Glutamatergic neuron (in vitro differentiated cells): Measurements from ENCODE around the gene TFIP11. TPM values are rescaled to one million over a fixed set of nuclear protein-coding genes. Genes with fewer than 3 reads are reported as not detected.

Experiments
- DNase-seq: peaks from one replicate; pipeline ENCODE4 v3.0.0; 2022
- H3K27ac Mint-ChIP-seq: one replicate; pipeline ENCODE4 v1.8.0; 2020; ENCODE audit warnings: mild to moderate bottlenecking, mixed read lengths, inconsistent platforms; ENCODE audit not compliant: unreplicated experiment
- H3K27me3 Mint-ChIP-seq: one replicate; pipeline ENCODE4 v1.8.0; 2020; ENCODE audit warnings: mild to moderate bottlenecking, moderate library complexity, mixed read lengths, inconsistent platforms; ENCODE audit not compliant: unreplicated experiment
- H3K36me3 Mint-ChIP-seq: one replicate; pipeline ENCODE4 v1.8.0; 2020; ENCODE audit warnings: mild to moderate bottlenecking, mixed read lengths, inconsistent platforms; ENCODE audit not compliant: unreplicated experiment
- H3K4me1 Mint-ChIP-seq: one replicate; pipeline ENCODE4 v1.8.0; 2020; ENCODE audit warnings: mild to moderate bottlenecking, low read depth, mixed read lengths, inconsistent platforms; ENCODE audit not compliant: unreplicated experiment
- H3K4me3 Mint-ChIP-seq: one replicate; pipeline ENCODE4 v1.8.0; 2020; ENCODE audit warnings: mild to moderate bottlenecking, mixed read lengths, inconsistent platforms; ENCODE audit not compliant: unreplicated experiment
- H3K9me3 Mint-ChIP-seq: one replicate; pipeline ENCODE4 v1.8.0; 2020; ENCODE audit warnings: mild to moderate bottlenecking, moderate library complexity, mixed read lengths, inconsistent platforms; ENCODE audit not compliant: unreplicated experiment
- total RNA-seq: library from RNA; stranded (reverse); fragmentation: NEBNext Ultra II Directional; extraction: Animal tissue kit (Norgen Biotek cat#: 25700); gene quantifications from one replicate; pipeline ENCODE4 v1.2.1, GENCODE V29; 2021; ENCODE audit not compliant: unreplicated experiment
- TF ChIP-seq, protein P1 (sequence below): fragments of 200-600 bp; sonication (generic); IDR thresholded peaks from one replicate; pipeline ENCODE4 v1.5.0; 2021; ENCODE audit not compliant: partially characterized antibody, unreplicated experiment

TFIP11 gene
- total RNA-seq, 1 donor from 2014 or later: 39.9 TPM

DNA sequence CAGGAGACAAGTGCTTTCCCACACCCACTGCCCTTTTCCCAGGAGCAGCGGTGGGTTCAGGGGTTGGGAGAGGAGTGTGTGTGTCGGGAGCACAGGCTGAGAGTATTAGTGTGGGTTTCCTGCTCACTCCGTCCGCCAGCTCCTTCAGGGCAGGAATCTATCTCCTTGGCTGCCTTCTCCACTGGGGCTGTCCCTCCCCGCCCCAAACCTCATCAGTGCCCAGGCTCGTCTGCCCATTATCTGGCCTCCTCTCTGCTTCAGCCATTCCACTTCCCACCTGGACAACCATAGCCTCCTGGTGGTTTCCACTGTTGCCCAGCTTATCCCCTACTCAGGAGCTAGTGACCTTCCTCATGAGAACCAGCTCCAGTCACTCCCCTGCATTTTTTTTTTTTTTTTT lies 63.3 kb downstream of the TFIP11 start:
- Mint-ChIP-seq H3K36me3 (no peaks in the 10 kb centered on the region), H3K4me3 (no peak overlapping the region), H3K27ac (no peak overlapping the region), H3K4me1 (peaks cover 62% of the 10 kb centered on the region), H3K27me3 (peaks cover 19% of the 10 kb centered on the region), H3K9me3 (peaks cover 15% of the 10 kb centered on the region)
- no peak for DNase-seq
- TF ChIP-seq, protein P1, sequence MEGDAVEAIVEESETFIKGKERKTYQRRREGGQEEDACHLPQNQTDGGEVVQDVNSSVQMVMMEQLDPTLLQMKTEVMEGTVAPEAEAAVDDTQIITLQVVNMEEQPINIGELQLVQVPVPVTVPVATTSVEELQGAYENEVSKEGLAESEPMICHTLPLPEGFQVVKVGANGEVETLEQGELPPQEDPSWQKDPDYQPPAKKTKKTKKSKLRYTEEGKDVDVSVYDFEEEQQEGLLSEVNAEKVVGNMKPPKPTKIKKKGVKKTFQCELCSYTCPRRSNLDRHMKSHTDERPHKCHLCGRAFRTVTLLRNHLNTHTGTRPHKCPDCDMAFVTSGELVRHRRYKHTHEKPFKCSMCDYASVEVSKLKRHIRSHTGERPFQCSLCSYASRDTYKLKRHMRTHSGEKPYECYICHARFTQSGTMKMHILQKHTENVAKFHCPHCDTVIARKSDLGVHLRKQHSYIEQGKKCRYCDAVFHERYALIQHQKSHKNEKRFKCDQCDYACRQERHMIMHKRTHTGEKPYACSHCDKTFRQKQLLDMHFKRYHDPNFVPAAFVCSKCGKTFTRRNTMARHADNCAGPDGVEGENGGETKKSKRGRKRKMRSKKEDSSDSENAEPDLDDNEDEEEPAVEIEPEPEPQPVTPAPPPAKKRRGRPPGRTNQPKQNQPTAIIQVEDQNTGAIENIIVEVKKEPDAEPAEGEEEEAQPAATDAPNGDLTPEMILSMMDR: no peak

GRCh38 chr22:26448334-26448733 lies 63.9 kb downstream of the TFIP11 start:
- H3K4me3 Mint-ChIP-seq: peak overlapping the region; percentile 18

GRCh38 chr22:26447584-26448329 lies 64.5 kb downstream of the TFIP11 start:
- TF ChIP-seq, protein P1: no peak
- H3K4me1 Mint-ChIP-seq: peaks cover 63% of the 10 kb centered on the region
- no peaks in the 10 kb centered on the region for H3K36me3 Mint-ChIP-seq
- peak overlapping the region; percentile 18 for H3K4me3 Mint-ChIP-seq
- peak overlapping the region; percentile 74 for H3K27ac Mint-ChIP-seq
- peaks cover 19% of the 10 kb centered on the region for H3K27me3 Mint-ChIP-seq
- peaks cover 15% of the 10 kb centered on the region for H3K9me3 Mint-ChIP-seq
- no peak for DNase-seq

More at GRCh38 chr22:26448334-26448733, 63.9 kb downstream of the TFIP11 start:
- DNase-seq: no peak
- peak overlapping the region; percentile 74 for H3K27ac Mint-ChIP-seq
- peaks cover 63% of the 10 kb centered on the region for H3K4me1 Mint-ChIP-seq
- peaks cover 15% of the 10 kb centered on the region for H3K9me3 Mint-ChIP-seq
- no peaks in the 10 kb centered on the region for H3K36me3 Mint-ChIP-seq
- TF ChIP-seq, protein P1: no peak
- H3K27me3 Mint-ChIP-seq: peaks cover 19% of the 10 kb centered on the region

DNA sequence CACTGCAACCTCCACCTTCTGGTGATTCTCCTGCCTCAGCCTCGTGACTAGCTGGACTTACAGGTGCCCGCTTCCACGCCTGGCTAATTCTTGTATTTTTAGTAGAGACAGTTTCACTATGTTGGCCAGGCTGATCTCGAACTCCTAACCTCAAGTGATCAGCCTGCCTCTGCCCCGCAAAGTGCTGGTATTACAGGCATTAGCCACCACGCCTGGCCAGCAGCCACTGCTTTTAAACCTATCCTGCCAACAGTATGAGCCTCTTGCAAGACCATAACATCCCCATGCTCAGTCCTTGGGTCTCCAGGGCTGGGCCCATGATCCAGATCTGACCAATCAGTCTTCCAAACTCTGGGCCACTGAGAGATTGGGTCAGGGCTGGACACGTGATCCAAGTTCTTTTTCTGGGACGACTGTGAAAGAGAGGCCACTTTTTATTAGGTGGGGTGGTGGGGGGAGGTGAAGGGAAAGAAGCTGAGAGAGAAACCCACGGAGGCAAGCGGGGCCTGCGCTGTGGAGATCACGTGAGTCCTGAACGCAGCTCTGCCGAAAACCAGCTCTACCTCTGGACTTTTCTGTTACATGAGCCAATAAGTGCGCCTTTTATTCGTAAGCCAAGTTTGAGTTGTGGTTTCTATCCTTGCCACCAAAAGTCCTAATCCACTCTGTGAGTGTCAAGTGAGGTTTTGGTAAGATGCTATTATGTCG lies 65.3 kb downstream of the TFIP11 start:
- peak overlapping the region; percentile 74 for H3K27ac Mint-ChIP-seq
- TF ChIP-seq, protein P1: no peak
- peak overlapping the region; percentile 28 for H3K4me3 Mint-ChIP-seq
- peaks cover 13% of the 10 kb centered on the region for H3K9me3 Mint-ChIP-seq
- H3K27me3 Mint-ChIP-seq: peaks cover 16% of the 10 kb centered on the region
- peaks cover 58% of the 10 kb centered on the region for H3K4me1 Mint-ChIP-seq
- DNase-seq: no peak
- H3K36me3 Mint-ChIP-seq: no peaks in the 10 kb centered on the region
